ENCODE results near the gene MFSD2A. TPM values are rescaled to one million over a fixed set of nuclear protein-coding genes. Genes with fewer than 3 reads are reported as not detected.

MFSD2A gene
- total RNA-seq, 2 donors from 2014 or later: 5.8 to 13.1 TPM

DNA sequence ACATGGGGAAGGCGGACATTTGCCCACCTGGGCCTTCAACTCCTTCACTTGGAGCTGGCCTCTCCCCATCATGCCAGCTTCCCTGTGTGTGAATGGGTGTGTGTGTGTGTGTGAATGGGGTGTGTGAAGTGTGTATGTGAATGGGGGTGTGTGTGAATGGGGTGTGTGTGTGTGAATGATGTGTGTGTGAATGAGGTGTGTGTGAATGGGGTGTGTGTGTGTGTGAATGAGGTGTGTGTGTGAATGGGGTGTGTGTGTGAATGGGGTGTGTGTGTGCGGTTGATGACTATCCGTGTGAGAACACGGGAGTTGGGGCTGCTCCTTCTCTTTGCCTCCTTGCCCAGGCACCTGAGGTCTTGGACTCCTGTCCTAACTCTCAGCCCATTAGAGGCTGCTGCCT is 9.6 kb downstream of the MFSD2A start:
- ATAC-seq (ENCODE audit: insufficient number of reproducible peaks, low FRiP score, low read depth) (no peak), DNase-seq (ENCODE audit: low spot score) (no peak)
- Histone ChIP-seq H3K27ac (no peak overlapping the region), H3K9me3 (no peaks in the 10 kb centered on the region), H3K4me1 (ENCODE audit: control insufficient read depth in 1 of 2, low read depth in 2 of 2) (no peaks in the 10 kb centered on the region), H3K4me3 (no peak overlapping the region), H3K36me3 (no peaks in the 10 kb centered on the region), H3K27me3 (replicated peaks; ENCODE audit: insufficient read depth) (no peaks in the 10 kb centered on the region)
- TF ChIP-seq, protein P1, sequence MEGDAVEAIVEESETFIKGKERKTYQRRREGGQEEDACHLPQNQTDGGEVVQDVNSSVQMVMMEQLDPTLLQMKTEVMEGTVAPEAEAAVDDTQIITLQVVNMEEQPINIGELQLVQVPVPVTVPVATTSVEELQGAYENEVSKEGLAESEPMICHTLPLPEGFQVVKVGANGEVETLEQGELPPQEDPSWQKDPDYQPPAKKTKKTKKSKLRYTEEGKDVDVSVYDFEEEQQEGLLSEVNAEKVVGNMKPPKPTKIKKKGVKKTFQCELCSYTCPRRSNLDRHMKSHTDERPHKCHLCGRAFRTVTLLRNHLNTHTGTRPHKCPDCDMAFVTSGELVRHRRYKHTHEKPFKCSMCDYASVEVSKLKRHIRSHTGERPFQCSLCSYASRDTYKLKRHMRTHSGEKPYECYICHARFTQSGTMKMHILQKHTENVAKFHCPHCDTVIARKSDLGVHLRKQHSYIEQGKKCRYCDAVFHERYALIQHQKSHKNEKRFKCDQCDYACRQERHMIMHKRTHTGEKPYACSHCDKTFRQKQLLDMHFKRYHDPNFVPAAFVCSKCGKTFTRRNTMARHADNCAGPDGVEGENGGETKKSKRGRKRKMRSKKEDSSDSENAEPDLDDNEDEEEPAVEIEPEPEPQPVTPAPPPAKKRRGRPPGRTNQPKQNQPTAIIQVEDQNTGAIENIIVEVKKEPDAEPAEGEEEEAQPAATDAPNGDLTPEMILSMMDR (IDR thresholded peaks at IDR 0.05): no peak

DNA sequence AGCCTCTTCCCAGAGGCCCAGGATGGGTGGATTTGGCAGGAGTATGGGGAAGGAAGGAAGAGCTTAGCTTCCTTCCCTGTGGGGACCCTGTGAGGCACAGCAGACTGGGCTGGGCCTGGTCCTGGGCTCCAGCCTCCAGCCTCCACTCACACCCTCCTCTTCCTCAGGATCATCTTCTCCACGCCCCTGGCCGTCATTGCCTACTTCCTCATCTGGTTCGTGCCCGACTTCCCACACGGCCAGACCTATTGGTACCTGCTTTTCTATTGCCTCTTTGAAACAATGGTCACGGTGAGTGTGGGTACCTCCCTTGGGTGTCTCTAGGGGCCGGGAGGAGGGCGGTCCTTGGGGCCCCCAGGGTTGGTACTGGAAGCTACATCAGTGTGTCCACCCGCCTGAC is 10.1 kb downstream of the MFSD2A start:
- TF ChIP-seq, protein P1 (IDR thresholded peaks at IDR 0.05): no peak
- H3K36me3 ChIP-seq: no peaks in the 10 kb centered on the region
- no peak for ATAC-seq (ENCODE audit: insufficient number of reproducible peaks, low FRiP score, low read depth)
- no peaks in the 10 kb centered on the region for H3K27me3 ChIP-seq (replicated peaks; ENCODE audit: insufficient read depth)
- H3K4me1 ChIP-seq (ENCODE audit: control insufficient read depth in 1 of 2, low read depth in 2 of 2): no peaks in the 10 kb centered on the region
- DNase-seq (ENCODE audit: low spot score): no peak
- no peak overlapping the region for H3K4me3 ChIP-seq
- no peak overlapping the region for H3K27ac ChIP-seq
- no peaks in the 10 kb centered on the region for H3K9me3 ChIP-seq

DNA sequence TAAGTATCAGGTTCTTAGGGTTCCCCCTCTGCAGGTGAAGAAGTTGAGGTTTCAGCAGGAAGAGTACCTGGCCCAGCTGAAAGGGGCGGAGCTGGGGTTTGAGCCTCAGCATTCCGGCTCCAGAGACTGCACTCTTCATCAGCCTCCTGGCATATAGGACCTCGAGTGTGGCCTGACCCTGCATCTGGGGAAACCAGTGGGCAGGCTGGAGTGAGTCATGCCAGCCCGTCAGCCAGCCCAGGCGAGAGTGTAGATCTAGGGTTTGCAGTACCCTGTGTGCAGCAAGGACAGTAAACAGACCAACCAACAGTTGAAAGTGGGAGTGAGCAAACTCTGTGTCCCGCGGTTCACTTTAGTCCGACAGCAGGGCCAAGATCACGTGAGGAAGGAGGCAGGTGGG is 14.1 kb downstream of the MFSD2A start:
- H3K4me3 ChIP-seq: no peak overlapping the region
- no peaks in the 10 kb centered on the region for H3K9me3 ChIP-seq
- H3K27me3 ChIP-seq (replicated peaks; ENCODE audit: insufficient read depth): no peaks in the 10 kb centered on the region
- TF ChIP-seq, protein P1 (IDR thresholded peaks at IDR 0.05): no peak
- DNase-seq (ENCODE audit: low spot score) (no peak), ATAC-seq (ENCODE audit: insufficient number of reproducible peaks, low FRiP score, low read depth) (no peak)
- H3K27ac ChIP-seq: no peak overlapping the region
- no peaks in the 10 kb centered on the region for H3K36me3 ChIP-seq
- H3K4me1 ChIP-seq (ENCODE audit: control insufficient read depth in 1 of 2, low read depth in 2 of 2): no peaks in the 10 kb centered on the region

DNA sequence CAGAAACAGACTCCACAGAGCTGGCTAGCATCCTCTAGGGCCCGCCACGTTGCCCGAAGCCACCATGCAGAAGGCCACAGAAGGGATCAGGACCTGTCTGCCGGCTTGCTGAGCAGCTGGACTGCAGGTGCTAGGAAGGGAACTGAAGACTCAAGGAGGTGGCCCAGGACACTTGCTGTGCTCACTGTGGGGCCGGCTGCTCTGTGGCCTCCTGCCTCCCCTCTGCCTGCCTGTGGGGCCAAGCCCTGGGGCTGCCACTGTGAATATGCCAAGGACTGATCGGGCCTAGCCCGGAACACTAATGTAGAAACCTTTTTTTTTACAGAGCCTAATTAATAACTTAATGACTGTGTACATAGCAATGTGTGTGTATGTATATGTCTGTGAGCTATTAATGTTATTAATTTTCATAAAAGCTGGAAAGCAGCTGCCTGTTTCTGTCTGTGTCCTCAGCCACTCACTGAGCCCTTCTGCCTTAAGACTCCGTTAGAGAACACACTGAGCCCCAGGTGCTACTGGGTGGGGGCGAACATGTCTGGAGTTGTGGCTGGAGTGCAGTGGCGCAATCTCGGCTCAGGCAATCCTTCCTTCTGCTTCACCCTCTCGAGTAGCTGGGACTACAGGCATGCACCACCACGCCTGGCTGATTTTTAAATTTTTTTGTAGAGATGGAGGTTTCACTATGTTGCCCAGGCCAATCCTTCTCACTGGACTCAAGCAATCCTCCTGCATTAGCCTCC is 14.8 kb downstream of the MFSD2A start:
- H3K27ac ChIP-seq: no peak overlapping the region
- H3K27me3 ChIP-seq (replicated peaks; ENCODE audit: insufficient read depth): no peaks in the 10 kb centered on the region
- no peak for ATAC-seq (ENCODE audit: insufficient number of reproducible peaks, low FRiP score, low read depth)
- H3K4me3 ChIP-seq: no peak overlapping the region
- H3K4me1 ChIP-seq (ENCODE audit: control insufficient read depth in 1 of 2, low read depth in 2 of 2): no peaks in the 10 kb centered on the region
- TF ChIP-seq, protein P1 (IDR thresholded peaks at IDR 0.05): no peak
- H3K9me3 ChIP-seq: no peaks in the 10 kb centered on the region
- H3K36me3 ChIP-seq: no peaks in the 10 kb centered on the region
- DNase-seq (ENCODE audit: low spot score): no peak

DNA sequence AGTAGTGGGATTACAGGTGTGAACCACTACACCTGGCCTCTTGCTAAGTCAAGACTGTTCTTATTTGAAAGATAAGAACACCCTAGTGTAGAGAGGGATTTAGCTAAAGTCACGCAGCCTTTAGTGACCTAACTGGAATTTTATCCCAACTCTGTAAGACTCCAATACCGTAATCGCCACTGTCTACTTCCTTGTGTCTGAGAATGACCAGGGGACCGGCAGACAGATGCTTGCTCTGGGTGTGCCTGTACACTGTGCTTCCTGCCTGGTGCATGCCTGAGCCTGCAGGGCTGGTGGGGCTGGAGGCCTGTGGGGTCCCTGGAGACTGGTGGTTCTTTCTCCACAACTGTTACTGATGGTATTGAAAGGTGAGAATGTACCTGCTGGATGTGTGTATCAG is 15.3 kb downstream of the MFSD2A start:
- no peak for ATAC-seq (ENCODE audit: insufficient number of reproducible peaks, low FRiP score, low read depth)
- Histone ChIP-seq H3K9me3 (no peaks in the 10 kb centered on the region), H3K4me1 (ENCODE audit: control insufficient read depth in 1 of 2, low read depth in 2 of 2) (no peaks in the 10 kb centered on the region), H3K36me3 (no peaks in the 10 kb centered on the region), H3K4me3 (no peak overlapping the region), H3K27ac (no peak overlapping the region), H3K27me3 (replicated peaks; ENCODE audit: insufficient read depth) (no peaks in the 10 kb centered on the region)
- TF ChIP-seq, protein P1 (IDR thresholded peaks at IDR 0.05): no peak
- DNase-seq (ENCODE audit: low spot score): no peak

Data from thoracic aorta (tissue), 2 donors.